ENCODE results near the gene MRPL58. TPM values are rescaled to one million over a fixed set of nuclear protein-coding genes. Genes with fewer than 3 reads are reported as not detected.

Gene MRPL58
- total RNA-seq, 1 donor from 2014 or later, result 16.2 TPM

DNA sequence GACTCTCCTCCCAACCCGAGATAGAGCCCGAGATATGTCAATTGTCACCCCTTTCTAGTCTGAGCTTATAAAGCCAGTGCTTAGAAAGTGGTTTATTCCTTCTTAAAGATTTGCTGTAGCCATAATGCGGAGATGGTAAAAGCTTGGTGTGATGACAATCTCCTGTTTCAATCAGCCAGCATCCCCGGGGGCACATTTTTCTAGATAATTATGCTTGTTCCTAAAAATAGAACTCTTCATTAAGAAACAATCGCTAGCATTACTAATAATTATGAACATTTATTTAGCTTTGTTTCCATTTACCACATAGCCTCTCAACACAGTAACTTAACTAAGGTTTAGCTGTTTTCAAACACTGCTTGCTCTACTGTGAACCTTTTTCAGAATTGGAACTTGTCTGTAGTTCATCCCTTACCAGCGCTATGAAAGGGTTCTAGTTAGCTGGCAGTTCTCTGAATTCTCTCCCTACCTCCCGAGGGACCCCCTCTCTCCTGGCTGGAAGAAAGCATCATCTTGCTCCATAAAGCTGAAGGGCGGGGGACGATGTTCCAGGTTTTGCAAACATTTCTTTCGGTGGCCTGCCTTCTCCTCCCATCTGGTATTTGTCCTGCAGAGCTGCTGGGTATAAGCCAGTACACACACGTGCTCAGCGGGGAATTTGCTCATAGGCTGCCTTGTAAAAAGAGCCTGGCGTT lies 922 bp upstream of the MRPL58 start:
- Mint-ChIP-seq H3K27ac (ENCODE audit: unreplicated experiment) (peak overlapping the region; percentile 97), H3K9me3 (ENCODE audit: unreplicated experiment) (no peaks in the 10 kb centered on the region), H3K4me3 (ENCODE audit: unreplicated experiment) (peak overlapping the region; percentile 95), H3K36me3 (ENCODE audit: low read depth, unreplicated experiment) (peaks cover 6% of the 10 kb centered on the region), H3K4me1 (ENCODE audit: unreplicated experiment) (peaks cover 22% of the 10 kb centered on the region), H3K27me3 (ENCODE audit: unreplicated experiment) (peaks cover 7% of the 10 kb centered on the region)
- TF ChIP-seq, protein P1, sequence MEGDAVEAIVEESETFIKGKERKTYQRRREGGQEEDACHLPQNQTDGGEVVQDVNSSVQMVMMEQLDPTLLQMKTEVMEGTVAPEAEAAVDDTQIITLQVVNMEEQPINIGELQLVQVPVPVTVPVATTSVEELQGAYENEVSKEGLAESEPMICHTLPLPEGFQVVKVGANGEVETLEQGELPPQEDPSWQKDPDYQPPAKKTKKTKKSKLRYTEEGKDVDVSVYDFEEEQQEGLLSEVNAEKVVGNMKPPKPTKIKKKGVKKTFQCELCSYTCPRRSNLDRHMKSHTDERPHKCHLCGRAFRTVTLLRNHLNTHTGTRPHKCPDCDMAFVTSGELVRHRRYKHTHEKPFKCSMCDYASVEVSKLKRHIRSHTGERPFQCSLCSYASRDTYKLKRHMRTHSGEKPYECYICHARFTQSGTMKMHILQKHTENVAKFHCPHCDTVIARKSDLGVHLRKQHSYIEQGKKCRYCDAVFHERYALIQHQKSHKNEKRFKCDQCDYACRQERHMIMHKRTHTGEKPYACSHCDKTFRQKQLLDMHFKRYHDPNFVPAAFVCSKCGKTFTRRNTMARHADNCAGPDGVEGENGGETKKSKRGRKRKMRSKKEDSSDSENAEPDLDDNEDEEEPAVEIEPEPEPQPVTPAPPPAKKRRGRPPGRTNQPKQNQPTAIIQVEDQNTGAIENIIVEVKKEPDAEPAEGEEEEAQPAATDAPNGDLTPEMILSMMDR (IDR thresholded peaks at IDR 0.05; ENCODE audit: unreplicated experiment), result no peak
- no peak for DNase-seq (ENCODE audit: low spot score)

DNA sequence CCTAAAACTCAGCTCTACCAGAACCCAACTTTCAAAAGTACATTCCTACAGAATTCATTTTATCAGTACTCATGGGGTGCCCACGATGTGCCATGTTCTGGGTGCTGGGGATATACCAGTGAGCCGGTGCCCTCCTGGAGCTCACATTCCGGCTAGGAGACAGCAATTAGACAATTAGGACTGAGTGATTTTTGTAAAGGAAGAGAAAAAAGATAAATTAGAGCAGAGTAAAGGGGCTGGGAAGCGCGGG lies 449 bp upstream of the MRPL58 start:
- Mint-ChIP-seq H3K27ac (ENCODE audit: unreplicated experiment) (peak overlapping the region; percentile 97), H3K4me1 (ENCODE audit: unreplicated experiment) (peaks cover 22% of the 10 kb centered on the region), H3K9me3 (ENCODE audit: unreplicated experiment) (no peaks in the 10 kb centered on the region), H3K4me3 (ENCODE audit: unreplicated experiment) (peak overlapping the region; percentile 95), H3K27me3 (ENCODE audit: unreplicated experiment) (peaks cover 7% of the 10 kb centered on the region), H3K36me3 (ENCODE audit: low read depth, unreplicated experiment) (peaks cover 6% of the 10 kb centered on the region)
- TF ChIP-seq, protein P1 (IDR thresholded peaks at IDR 0.05; ENCODE audit: unreplicated experiment), result no peak
- no peak for DNase-seq (ENCODE audit: low spot score)

DNA sequence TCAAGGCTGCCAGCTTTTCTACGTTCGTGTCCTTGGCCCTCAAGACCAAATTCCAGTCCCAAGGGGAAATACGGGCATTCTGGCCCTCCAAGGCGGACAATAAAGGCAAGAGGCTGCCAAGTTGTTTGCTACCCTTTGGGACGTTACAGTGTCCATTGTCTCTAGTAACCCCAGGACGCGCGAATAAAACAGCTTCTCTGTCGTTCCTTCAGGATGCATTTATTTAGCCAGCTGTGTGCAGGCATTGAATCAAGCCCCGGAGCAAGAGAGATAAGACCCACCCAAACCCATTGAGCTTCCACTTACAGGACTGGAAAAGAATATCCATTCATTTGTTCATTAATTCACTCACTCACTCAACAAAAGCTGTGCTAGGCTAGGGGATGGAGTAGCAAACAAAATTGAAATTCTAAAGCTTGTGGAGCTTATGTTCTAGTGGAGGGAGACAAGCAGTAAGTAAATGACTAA lies 656 bp downstream of the MRPL58 start:
- peak overlapping the region; percentile 95 for H3K4me3 Mint-ChIP-seq (ENCODE audit: unreplicated experiment)
- H3K4me1 Mint-ChIP-seq (ENCODE audit: unreplicated experiment), result peaks cover 22% of the 10 kb centered on the region
- TF ChIP-seq, protein P1 (IDR thresholded peaks at IDR 0.05; ENCODE audit: unreplicated experiment), result no peak
- H3K27me3 Mint-ChIP-seq (ENCODE audit: unreplicated experiment), result peaks cover 7% of the 10 kb centered on the region
- no peaks in the 10 kb centered on the region for H3K9me3 Mint-ChIP-seq (ENCODE audit: unreplicated experiment)
- H3K36me3 Mint-ChIP-seq (ENCODE audit: low read depth, unreplicated experiment), result peaks cover 9% of the 10 kb centered on the region
- DNase-seq (ENCODE audit: low spot score), result no peak
- H3K27ac Mint-ChIP-seq (ENCODE audit: unreplicated experiment), result peak overlapping the region; percentile 97

DNA sequence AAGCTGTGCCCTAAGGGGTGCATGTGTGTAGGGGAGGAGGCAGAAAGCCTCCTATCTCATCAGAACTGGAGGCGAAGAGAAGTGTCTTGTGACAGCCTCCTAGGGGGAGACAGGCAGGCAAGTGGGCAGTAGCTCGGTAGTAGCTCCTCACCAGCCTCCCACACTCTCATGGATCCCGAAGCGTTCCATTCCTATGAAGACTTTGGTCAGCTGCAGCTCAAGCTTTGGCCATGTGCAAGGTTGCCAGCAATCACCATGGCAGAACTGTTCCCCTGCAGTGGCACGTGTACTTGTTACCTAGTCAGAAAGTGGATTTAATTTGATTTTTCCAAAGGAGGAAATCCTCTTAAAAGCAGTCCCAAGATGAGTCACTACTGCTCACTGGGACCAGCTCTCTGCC lies 6.7 kb downstream of the MRPL58 start:
- Mint-ChIP-seq H3K27ac (ENCODE audit: unreplicated experiment) (no peak overlapping the region), H3K27me3 (ENCODE audit: unreplicated experiment) (peaks cover 1% of the 10 kb centered on the region), H3K4me3 (ENCODE audit: unreplicated experiment) (no peak overlapping the region), H3K9me3 (ENCODE audit: unreplicated experiment) (no peaks in the 10 kb centered on the region), H3K36me3 (ENCODE audit: low read depth, unreplicated experiment) (peaks cover 35% of the 10 kb centered on the region), H3K4me1 (ENCODE audit: unreplicated experiment) (no peaks in the 10 kb centered on the region)
- TF ChIP-seq, protein P1 (IDR thresholded peaks at IDR 0.05; ENCODE audit: unreplicated experiment), result no peak
- no peak for DNase-seq (ENCODE audit: low spot score)

DNA sequence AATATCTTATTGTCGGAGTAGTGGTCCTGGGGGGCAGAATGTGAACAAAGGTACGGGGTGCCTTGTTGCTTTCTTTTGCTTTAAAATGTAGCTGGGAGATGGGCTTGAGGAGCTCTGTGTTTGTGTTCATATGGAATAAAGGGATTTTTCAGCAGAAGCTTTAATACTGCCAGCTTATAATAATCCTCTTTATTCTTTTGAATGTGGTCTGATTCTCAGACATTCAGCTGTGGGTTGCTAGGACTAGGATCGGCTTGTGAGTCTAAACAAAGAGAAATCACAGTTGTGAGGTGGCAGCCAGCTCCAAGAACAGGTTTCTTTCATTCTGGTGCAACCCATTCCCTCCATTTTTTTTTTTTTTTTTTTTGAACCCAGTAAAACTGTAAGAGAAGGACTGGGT lies 7.2 kb downstream of the MRPL58 start:
- Mint-ChIP-seq H3K9me3 (ENCODE audit: unreplicated experiment) (no peaks in the 10 kb centered on the region), H3K36me3 (ENCODE audit: low read depth, unreplicated experiment) (peaks cover 35% of the 10 kb centered on the region), H3K4me1 (ENCODE audit: unreplicated experiment) (no peaks in the 10 kb centered on the region), H3K27me3 (ENCODE audit: unreplicated experiment) (peaks cover 1% of the 10 kb centered on the region), H3K4me3 (ENCODE audit: unreplicated experiment) (no peak overlapping the region), H3K27ac (ENCODE audit: unreplicated experiment) (no peak overlapping the region)
- TF ChIP-seq, protein P1 (IDR thresholded peaks at IDR 0.05; ENCODE audit: unreplicated experiment), result no peak
- DNase-seq (ENCODE audit: low spot score), result no peak
